ENCODE results near the gene NKD2.

GRCh38 chr5:1078851-1079250 lies 70.2 kb downstream of the NKD2 start:
- TF ChIP-seq CTCF (IDR thresholded peaks at IDR 0.05; ENCODE audit: low read depth, low read length, poor library complexity, severe bottlenecking) (no peak), EZH2phosphoT487 (IDR thresholded peaks at IDR 0.05; ENCODE audit: borderline replicate concordance, low read length) (no peak)

All from DOHH2 (cell line).